Hematopoietic multipotent progenitor cell (in vitro differentiated cells): ENCODE measurements around the gene SFXN5. TPM values are rescaled to one million over a fixed set of nuclear protein-coding genes. Genes with fewer than 3 reads are reported as not detected.

Experiments used
- DNase-seq, 3 donors: peaks; one replicate each; pipeline ENCODE4 v3.0.0-alpha.2; 2011 to 2015; ENCODE audit warnings: low read depth in 2 of 3, low spot score in 2 of 3
- total RNA-seq: library from RNA; depleted of rRNA; stranded (reverse); fragments of >200 nt; gene quantifications from one replicate; pipeline ENCODE4 v1.2.3, GENCODE V29; 2012

SFXN5 gene
- total RNA-seq, 1 donor = 28.8 TPM

- no peak for DNase-seq
Observed at GRCh38 chr2:72961036-72961720, 110.3 kb downstream of the SFXN5 start.

DNA sequence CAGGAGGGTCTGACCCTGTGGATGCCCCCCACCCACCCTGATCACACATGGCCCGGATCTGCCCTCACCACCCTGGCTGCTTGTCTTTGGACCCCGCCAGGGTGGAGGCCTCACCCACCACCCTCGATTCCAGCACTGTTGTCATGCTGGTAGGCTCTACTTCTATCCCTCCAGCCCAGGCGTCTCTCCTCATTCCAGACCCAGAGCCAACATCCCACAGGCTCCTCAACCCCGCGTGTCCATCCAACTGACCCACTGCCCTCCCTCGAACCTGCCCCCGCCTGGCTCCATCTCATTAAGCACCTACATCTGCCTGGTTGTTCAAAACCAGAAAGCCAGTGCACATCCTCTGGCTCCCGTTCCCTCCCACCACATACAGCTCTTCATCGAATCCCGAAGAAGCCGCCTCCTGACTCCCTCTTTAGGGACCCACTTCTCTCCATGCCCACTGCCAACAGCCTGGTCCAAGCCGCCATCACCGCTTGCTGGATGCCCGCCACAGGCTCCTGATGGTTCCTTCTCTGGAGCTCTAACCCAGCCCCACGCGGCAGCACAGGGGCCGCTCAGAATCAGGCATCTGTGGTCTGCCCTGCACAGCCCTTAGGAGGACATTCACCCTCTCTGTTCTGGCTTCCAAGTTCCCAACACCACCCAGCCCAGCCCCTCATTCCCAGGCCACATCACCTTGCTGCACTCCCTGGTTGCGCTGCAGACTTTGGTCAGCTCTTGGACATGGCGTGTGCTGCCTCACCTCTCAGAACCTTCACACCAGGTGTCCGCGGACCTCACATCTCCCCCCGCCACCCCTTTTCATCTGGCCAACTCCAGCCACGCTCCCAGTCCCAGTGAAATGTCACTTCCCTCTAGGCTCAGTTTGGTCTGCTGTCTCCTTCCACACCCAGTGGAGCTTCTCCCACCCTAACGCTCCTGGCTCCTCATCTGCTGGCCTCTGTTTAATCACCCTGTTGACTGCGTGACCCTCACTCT lies 111.2 kb downstream of the SFXN5 start:
- no peak for DNase-seq

- no peak for DNase-seq
Observed at GRCh38 chr2:72959554-72959953, 112.0 kb downstream of the SFXN5 start.

DNA sequence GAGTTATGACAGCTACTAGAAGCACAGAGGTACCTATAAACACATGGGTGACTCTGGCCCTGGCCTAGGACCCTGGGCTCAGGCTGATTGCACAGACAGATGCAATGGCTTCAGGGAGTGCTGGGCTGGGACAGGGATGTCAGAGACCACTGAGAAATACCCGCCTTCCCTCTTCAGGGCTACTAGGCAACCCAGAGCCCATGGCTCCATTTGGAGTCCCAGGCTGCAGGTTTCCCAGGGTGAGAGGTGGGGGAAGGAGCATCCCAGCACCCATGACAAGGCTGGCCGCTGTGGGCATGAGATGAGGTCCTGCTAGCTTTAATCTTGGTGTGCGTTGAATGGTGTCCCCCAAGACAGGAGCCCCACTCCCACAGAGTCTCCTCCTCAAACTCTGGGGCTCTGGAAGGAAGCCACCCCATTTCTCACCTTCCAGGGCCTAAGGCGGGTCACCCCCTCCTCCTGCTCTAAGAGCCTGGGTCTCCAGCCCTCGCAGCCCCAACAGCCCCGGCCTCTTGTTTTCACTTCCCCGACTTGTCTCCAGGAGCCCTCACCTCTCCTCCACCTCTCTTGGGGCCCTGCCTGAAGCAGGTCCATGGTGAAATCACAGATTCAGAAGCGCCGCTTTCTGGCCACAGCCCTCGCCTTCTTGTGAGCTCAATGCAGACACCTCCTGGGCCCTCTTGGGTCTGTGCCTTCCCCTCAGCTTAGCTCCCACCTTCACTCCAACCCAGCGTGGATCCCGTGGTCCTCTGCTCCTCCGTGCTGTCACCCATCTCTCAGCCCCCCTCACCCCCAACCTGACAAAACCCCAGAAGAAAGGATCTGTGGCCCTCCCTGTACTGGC lies 112.7 kb downstream of the SFXN5 start:
- DNase-seq = no peak

- no peak for DNase-seq
Observed at GRCh38 chr2:72956936-72957335, 114.6 kb downstream of the SFXN5 start.

- DNase-seq = no peak
Observed at GRCh38 chr2:72956050-72956395, 115.5 kb downstream of the SFXN5 start.

- no peak for DNase-seq
Observed at GRCh38 chr2:72955228-72956049, 116.1 kb downstream of the SFXN5 start.

GRCh38 chr2:72954376-72955227 lies 116.9 kb downstream of the SFXN5 start:
- DNase-seq = no peak

DNA sequence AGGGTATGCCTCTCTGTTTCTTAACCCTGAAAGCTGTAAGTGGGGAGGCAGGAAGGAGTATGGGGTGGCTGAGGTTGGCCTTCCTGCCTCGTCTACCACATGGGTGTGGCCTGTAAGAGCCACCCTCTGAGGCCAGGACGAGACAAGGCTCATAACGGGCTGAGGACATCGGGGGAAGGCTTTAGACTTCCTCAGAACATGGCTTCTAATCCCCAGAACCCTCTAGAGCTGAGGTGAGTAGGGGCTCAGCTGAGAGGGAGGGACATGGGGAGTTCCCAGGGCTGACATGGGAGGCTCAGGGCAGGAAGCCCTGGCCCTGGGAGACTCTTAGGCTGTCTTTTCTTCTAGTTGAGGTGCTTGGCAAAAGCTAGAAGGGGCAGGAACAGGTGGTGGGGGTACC lies 117.5 kb downstream of the SFXN5 start:
- no peak for DNase-seq

DNA sequence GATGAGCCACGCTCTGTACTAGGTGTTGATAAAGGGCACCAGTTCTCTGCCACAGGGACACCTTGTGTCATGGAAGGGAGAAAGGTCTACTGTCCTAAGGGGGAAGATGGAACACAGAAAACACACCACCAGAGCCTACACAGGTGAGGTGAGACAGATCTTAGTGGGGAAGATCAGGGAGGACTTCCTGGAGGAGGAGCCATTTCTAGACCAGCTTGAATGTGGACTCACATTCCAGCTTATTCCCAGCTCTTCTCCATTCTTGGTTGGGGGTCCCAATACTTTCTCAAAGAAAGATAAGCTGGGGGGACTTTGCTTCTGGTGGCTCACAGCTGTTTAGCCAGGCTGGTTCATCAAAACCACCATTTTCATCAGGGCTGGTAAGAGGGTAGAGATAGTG lies 118.0 kb downstream of the SFXN5 start:
- no peak for DNase-seq

DNA sequence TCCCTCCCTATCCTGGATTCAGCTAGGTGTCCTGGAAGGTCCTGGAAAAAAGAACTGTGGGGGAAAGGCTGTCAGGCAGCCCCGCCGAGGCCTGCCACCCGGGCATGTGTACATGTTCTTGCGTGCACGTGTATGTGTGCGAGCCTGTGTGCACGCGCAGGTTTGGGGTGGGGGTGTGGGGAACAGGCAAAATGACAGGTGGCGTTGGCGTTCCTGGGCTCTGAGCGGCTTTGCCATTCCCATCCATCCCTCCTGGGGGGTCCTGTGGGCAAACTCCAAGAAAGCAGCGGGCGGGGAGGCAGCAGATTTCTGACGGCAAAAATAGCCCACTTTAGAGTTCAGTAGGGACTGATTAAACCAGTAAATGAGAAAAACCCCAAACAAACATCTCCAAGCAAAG lies 118.6 kb downstream of the SFXN5 start:
- no peak for DNase-seq

DNA sequence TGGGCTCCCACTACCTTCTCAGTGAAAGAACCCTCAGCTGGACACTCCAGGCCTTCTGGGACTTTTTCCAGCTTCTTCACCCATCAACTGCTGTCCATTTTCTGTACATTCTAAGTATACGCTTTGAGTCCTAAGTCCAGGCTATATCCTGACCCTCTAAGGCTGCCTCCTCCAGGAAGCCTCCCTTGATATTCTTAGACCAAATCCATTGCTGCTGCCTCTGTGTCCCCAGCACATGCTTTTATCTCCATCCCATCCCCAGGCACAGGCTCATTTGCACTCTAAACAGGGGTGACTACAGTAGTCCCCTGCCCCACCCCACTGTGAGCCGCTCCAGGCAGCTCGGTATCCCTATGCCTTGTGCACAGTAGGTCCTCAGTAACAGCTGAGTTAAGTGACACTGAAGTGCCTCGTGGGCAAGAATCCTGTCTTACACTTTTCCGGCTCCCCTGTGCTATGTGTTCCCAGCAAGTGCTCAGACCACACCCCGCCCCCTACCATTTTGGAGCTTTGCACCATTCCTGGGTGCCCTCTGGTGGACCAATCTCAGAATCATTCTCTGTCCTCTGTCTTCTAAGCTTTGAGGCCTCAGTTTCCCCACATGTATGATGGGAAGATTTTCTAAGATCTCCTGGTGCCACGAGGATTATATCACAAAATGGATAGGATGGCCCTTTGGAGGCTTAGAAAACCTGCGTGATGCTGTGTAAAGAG lies 119.2 kb downstream of the SFXN5 start:
- DNase-seq = no peak

DNA sequence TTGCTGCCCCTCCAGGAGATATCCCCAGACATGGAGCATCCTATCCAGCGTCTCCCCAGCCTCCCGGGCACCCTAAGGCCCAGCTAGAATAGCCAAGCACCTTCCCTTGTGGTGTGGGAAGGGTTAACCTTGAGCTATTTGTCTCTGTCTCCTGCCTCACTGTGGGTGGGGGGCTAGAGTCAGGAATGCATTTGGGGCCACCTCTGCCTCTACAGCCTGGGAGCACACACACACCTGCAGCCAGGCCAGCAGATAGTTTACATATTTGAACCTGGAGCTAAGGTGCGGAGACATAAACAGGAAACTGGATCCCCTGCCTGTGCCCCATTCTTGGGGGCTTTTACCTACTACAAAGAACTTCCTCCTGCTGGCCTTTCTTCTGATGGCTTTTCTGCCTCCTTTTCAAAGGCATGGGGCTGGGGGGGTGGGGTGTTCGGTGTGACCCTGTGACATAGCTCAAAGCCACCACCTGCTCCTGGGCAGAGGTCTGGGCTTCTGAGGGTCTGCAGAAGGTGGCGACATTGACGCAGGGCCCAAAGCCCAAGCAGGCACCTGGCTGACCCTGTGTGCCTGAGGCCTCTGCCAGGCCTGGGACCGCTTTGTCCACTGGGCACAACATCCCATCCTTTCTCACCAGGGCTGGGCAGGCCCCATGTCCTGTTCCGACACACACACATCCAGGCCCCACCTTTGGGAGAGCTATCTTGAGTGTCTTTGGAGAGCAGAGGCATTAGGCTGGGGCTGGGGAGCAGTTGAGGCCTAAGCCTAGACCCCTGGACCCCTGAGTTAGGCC lies 120.0 kb downstream of the SFXN5 start:
- no peak for DNase-seq

DNA sequence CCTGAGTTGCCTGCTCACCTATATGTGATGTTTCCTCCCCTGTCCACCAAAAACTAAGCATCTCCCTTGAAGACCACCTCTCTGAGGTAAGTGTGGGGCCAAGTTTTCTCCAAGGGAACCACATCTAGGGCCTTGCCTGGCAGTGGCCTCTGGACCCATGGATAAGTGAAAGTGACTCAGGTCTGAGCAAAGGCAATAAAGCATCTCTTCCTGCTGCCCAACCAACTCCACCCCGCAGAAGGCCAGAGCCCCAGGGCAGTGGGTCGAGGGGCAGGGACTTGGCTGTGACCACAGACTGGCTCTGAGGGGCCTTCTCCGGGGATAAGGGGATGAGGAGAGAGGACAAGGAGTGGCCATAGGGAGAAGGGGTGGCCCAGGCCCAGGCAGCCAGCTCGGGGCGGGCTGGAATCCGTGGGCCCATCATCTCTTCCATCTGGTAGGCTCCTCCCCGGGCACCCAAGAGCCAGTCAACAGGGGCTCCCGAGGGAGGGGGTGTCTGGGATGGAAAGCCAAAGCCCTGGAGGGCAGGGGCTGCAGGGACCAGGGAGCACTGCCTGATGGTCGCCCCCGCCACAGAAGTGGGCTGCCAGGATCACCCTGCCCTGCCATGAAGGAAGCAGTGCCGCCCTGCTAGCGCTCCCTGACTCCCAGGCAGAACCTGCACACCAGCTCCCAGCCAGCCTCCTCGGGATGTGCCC lies 120.8 kb downstream of the SFXN5 start:
- no peak for DNase-seq

DNA sequence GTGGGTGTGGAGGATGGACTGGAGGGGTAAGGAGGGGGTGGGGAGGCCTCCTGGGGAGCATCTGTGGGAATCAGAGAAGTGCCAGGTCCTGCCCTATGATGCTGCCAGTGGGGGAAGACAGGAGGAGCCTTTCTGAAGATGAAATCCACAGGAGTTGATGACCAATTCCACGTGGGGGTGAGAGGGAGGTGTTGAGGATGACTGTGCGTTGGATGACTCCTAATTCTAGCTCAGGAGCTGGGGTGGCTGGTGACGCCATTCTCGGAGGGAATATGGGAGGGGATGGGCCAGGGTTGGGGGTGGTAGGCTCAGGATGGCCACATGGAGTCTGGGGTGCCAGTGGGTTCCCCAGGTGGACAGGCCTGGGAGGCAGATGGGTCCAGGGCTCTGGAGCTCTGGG lies 121.9 kb downstream of the SFXN5 start:
- DNase-seq = no peak

DNA sequence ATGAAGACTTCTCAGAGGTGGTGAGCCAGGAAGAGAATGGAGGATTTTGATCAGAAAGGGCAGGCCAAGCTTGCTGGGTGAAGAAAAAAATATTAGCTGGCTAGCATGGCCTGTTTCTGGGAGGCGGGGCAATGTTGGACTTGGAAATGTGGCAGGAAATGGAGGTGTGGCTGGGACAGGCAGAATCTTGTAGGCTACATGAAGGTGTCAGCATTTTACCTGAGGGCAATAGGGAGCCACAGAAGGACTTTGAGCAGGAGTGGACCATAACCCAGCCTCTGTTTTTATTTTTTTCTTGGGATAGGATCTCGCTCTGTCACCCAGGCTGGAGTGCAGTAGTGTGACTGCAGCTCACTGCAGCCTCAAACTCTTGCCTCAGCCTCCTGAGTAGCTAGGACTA lies 122.5 kb downstream of the SFXN5 start:
- no peak for DNase-seq
